GM12878 (cell line): ENCODE results near the gene KRT86. TPM values are rescaled to one million over a fixed set of nuclear protein-coding genes. Genes with fewer than 3 reads are reported as not detected.

Source experiments
- ATAC-seq: fragments of 200-7000 bp; cut with Tn5 transposase; 3 replicates; pipeline ENCODE4 v1.9.1; 2020; ENCODE audit warnings: mild to moderate bottlenecking, moderate library complexity
- BruUV-seq: library from RNA; stranded (reverse); fragments of 400-500 nt; replicated peaks from 2 replicates; lab custom pipeline; 2021; lab: Mats Ljungman, UMichigan
- CTCF ChIA-PET: fragments of 300-600 bp; sonication (Branson Sonifier 250); formaldehyde crosslinking; extraction: SDS; loops from one replicate; lab custom pipeline; 2021; ENCODE audit warnings: inconsistent platforms; lab: Yijun Ruan, JAX
- POLR2A ChIA-PET: fragments of 350-600 bp; formaldehyde crosslinking; extraction: SDS; loops from one replicate; lab custom pipeline; 2021; ENCODE audit warnings: inconsistent platforms; lab: Charles Lee
- RAD21 ChIA-PET: fragments of 300-600 bp; sonication (Branson Sonifier 250); formaldehyde crosslinking; loops from one replicate; lab custom pipeline; 2023; ENCODE audit warnings: antibody characterized with exemption; ENCODE audit not compliant: unreplicated experiment; lab: Charles Lee
- SMC1A ChIA-PET: fragments of 300-600 bp; sonication (Branson Sonifier 250); formaldehyde crosslinking; loops from one replicate; lab custom pipeline; 2023; ENCODE audit not compliant: unreplicated experiment, uncharacterized antibody; lab: Charles Lee
- DNase-seq: peaks from one replicate; pipeline ENCODE4 v3.0.0-alpha.2; 2011; ENCODE audit warnings: low read depth, low spot score
- FAIRE-seq: peaks from 3 replicates; lab custom pipeline; 2011; peaks lifted over from hg19 to GRCh38; lab: Jason Lieb, UNC
- H2AFZ ChIP-seq: 2 replicates; pipeline ENCODE4 v1.6.0; 2011; ENCODE audit warnings: low read depth, low read length, control low read depth; ENCODE audit not compliant: control insufficient read depth
- H3K27ac ChIP-seq: 2 replicates; pipeline ENCODE4 v1.5.1; 2011; ENCODE audit warnings: control low read depth; ENCODE audit not compliant: control insufficient read depth, insufficient read depth
- H3K27me3 ChIP-seq, 2 experiments: replicated peaks in 1 of 2; 2 replicates each; pipeline versions ENCODE4 v1.6.0 to v1.6.1; 2011; ENCODE audit warnings: low read length in 1 of 2; ENCODE audit not compliant: control insufficient read depth in 2 of 2, insufficient read depth in 2 of 2
- H3K36me3 ChIP-seq, 2 experiments: 2 replicates each; pipeline ENCODE4 v1.5.1; 2011; ENCODE audit warnings: low read length in 1 of 2; ENCODE audit not compliant: control insufficient read depth in 2 of 2, insufficient read depth in 2 of 2
- H3K4me1 ChIP-seq: 2 replicates; pipeline ENCODE4 v1.6.1; 2011; ENCODE audit warnings: mild to moderate bottlenecking, low read length, moderate library complexity, mixed read lengths; ENCODE audit not compliant: control insufficient read depth, insufficient read depth
- H3K4me2 ChIP-seq: 2 replicates; pipeline ENCODE4 v1.6.0; 2011; ENCODE audit warnings: control low read depth; ENCODE audit not compliant: control insufficient read depth, insufficient read depth
- H3K4me3 ChIP-seq: fragments of 200-600 bp; sonication (generic); 2 replicates; pipeline ENCODE4 v1.5.1; 2016
- H3K79me2 ChIP-seq: 2 replicates; pipeline ENCODE4 v1.6.0; 2011; ENCODE audit warnings: low read length; ENCODE audit not compliant: control insufficient read depth, insufficient read depth
- H3K9ac ChIP-seq: 2 replicates; pipeline ENCODE4 v1.8.0; 2011; ENCODE audit warnings: low read length, control low read depth, mixed read lengths; ENCODE audit not compliant: control insufficient read depth, insufficient read depth
- H3K9me3 ChIP-seq: replicated peaks from 3 replicates; pipeline ENCODE4 v1.5.1; 2011; ENCODE audit warnings: mild to moderate bottlenecking, low read length; ENCODE audit not compliant: control insufficient read depth, insufficient read depth
- H4K20me1 ChIP-seq: 2 replicates; pipeline ENCODE4 v1.6.0; 2011; ENCODE audit not compliant: control insufficient read depth, insufficient read depth
- BRCA1 ChIP-seq: IDR thresholded peaks from 2 replicates; pipeline ENCODE4 v1.6.1; 2011; ENCODE audit warnings: low read depth, low read length, improper control_type of control experiment
- MYB ChIP-seq: fragments of 150-350 bp; IDR thresholded peaks from 2 replicates; pipeline ENCODE4 v1.6.1; 2014; ENCODE audit warnings: mild to moderate bottlenecking, low read depth, low read length, borderline replicate concordance
- NFYB ChIP-seq: IDR thresholded peaks from 2 replicates; pipeline ENCODE4 v1.6.1; 2011; ENCODE audit warnings: low read depth, mild to moderate bottlenecking, low read length, improper control_type of control experiment, moderate library complexity; ENCODE audit not compliant: insufficient read depth
- NR2C2 ChIP-seq: IDR thresholded peaks from 2 replicates; pipeline ENCODE4 v1.6.1; 2011; ENCODE audit warnings: borderline replicate concordance, low read depth; ENCODE audit not compliant: control insufficient read depth, insufficient read length
- POLR2AphosphoS5 ChIP-seq: IDR thresholded peaks from 2 replicates; pipeline ENCODE4 v1.6.1; 2011; ENCODE audit warnings: mild to moderate bottlenecking, low read length, inconsistent platforms
- POU2F2 ChIP-seq: IDR thresholded peaks from 3 replicates; pipeline ENCODE4 v1.6.1; 2011; ENCODE audit warnings: low read depth, mild to moderate bottlenecking, low read length, borderline replicate concordance
- RCOR1 ChIP-seq: conservative IDR thresholded peaks from 2 replicates; pipeline ENCODE4 v1.6.1; 2012; ENCODE audit warnings: low read depth, low read length, improper control_type of control experiment
- SIN3A ChIP-seq: IDR thresholded peaks from 2 replicates; pipeline ENCODE4 v1.6.1; 2012; ENCODE audit warnings: low read depth, low read length, improper control_type of control experiment
- SIX5 ChIP-seq: IDR thresholded peaks from 2 replicates; pipeline ENCODE4 v1.6.1; 2011; ENCODE audit warnings: mild to moderate bottlenecking, low read depth, low read length, moderate library complexity; ENCODE audit not compliant: severe bottlenecking
- SMC3 ChIP-seq: IDR thresholded peaks from 2 replicates; pipeline ENCODE4 v1.6.1; 2011; ENCODE audit warnings: low read length, improper control_type of control experiment, borderline replicate concordance
- SUPT20H ChIP-seq: IDR thresholded peaks from 2 replicates; pipeline ENCODE4 v1.6.1; 2011; ENCODE audit warnings: low read depth, mild to moderate bottlenecking, low read length, moderate library complexity, borderline replicate concordance; ENCODE audit not compliant: control insufficient read depth
- WGBS: methylation state at CpG from one replicate; pipeline ENCODE4 v1.1.6; 2016; ENCODE audit warnings: low lambda C conversion rate; ENCODE audit not compliant: insufficient replicate concordance, insufficient coverage; ENCODE audit errors: missing lambda C conversion rate; 5-methylcytosine and 5-hydroxymethylcytosine counted together
- in situ Hi-C: fragments of 300-500 bp; cut with MboI; formaldehyde crosslinking; loops from 9 replicates; pipeline ENCODE4 v1.14.3; 2018; ENCODE audit warnings: mixed read lengths
- intact Hi-C: fragments of 100-400 bp; cut with micrococcal nuclease; formaldehyde crosslinking; loops from one replicate; pipeline ENCODE4 v1.14.2; 2022; ENCODE audit not compliant: unreplicated experiment
- polyA plus RNA-seq, 11 experiments: library from polyadenylated mRNA; depleted of rRNA in 4 of 11; unstranded in 6 of 11; stranded (reverse) in 5 of 11; fragments of >200 nt; fragmentation: Nextera tagmentation in 4 of 11; fragmentation: Illumina TruSeq in 1 of 11; extraction: Ambion mirVana in 4 of 11; extraction: Trizol in 1 of 11; gene quantifications; 1 replicate in 1 of 11; 2 replicates in 10 of 11; pipeline versions ENCODE4 v1.2.1 to v1.2.3, GENCODE V29; 2011 to 2016; ENCODE audit warnings: inconsistent platforms in 2 of 11, missing spikeins in 2 of 11, low read depth in 1 of 11
- total RNA-seq, 4 experiments: library from RNA; depleted of rRNA in 3 of 4; stranded (reverse); fragments of >200 nt in 3 of 4; fragmentation: Illumina TruSeq in 1 of 4; extraction: Trizol in 1 of 4; gene quantifications; 2 replicates each; pipeline versions ENCODE4 v1.2.1 to v1.2.3, GENCODE V29; 2013 to 2021
- TF ChIP-seq, protein P1 (sequence below): fragments of 150-350 bp; IDR thresholded peaks from 2 replicates; pipeline ENCODE4 v1.6.1; 2016; ENCODE audit warnings: low read depth, low read length
- TF ChIP-seq, protein P2 (sequence below): fragments of 450-650 bp; IDR thresholded peaks from 2 replicates; pipeline ENCODE4 v1.6.1; 2014; ENCODE audit warnings: mild to moderate bottlenecking
- TF ChIP-seq, protein P3 (sequence below): fragments of 450-650 bp; IDR thresholded peaks from 2 replicates; pipeline ENCODE4 v1.6.1; 2017; ENCODE audit warnings: mild to moderate bottlenecking, low read depth, inconsistent platforms; ENCODE audit not compliant: poor library complexity, severe bottlenecking
- TF ChIP-seq, protein P4 (sequence below): IDR thresholded peaks from 2 replicates; pipeline ENCODE4 v1.6.1; 2011; ENCODE audit warnings: borderline replicate concordance, low read depth, mild to moderate bottlenecking, moderate library complexity, low read length; ENCODE audit not compliant: insufficient read depth, poor library complexity, severe bottlenecking

KRT86 gene
- total and polyA plus RNA-seq, 10 of the 15 experiments (the other 5 are each of a cell fraction or from before 2014, with no cell fraction given) = 0.11 to 0.54 (median 0.18) TPM; not detected in 4

GRCh38 chr12:52254965-52255751 is 19.3 kb upstream of the KRT86 start:
- Histone ChIP-seq H3K4me3 (no peak overlapping the region), H3K36me3 (no peaks in the 10 kb centered on the region), H3K9ac (no peak overlapping the region), H3K9me3 (no peaks in the 10 kb centered on the region), H2AFZ (no peak overlapping the region), H3K79me2 (no peaks in the 10 kb centered on the region), H3K27ac (no peak overlapping the region), H3K4me2 (no peak overlapping the region), H3K27me3 (peaks cover 1 to 2% of the 10 kb centered on the region in 2 experiments; a peak in 2 of 4 replicates), H3K4me1 (no peaks in the 10 kb centered on the region), H4K20me1 (no peaks in the 10 kb centered on the region)
- SMC1A ChIA-PET = no interaction called here
- intact Hi-C loops = no loop called here
- FAIRE-seq (no peak), DNase-seq (no peak), ATAC-seq (no peak)
- in situ Hi-C loops = no loop called here
- BruUV-seq = no TSS peak
- WGBS = 41% methylated on average over 7 of the region's 7 CpGs
- RAD21 ChIA-PET = no interaction called here
- CTCF ChIA-PET = interaction anchor here (0.8 to 1.8 kb wide), 3 partner anchors 12 to 33 kb away, joined by 3 to 4 read pairs (median 3); no protein-coding TSS in a partner anchor
- POLR2A ChIA-PET = no interaction called here
- TF ChIP-seq POLR2AphosphoS5 (no peak), RCOR1 (no peak), SIN3A (no peak), POU2F2 (no peak), BRCA1 (no peak), SIX5 (no peak), NFYB (no peak), SUPT20H (no peak), NR2C2 (no peak), MYB (no peak), SMC3 (no peak)
- TF ChIP-seq, protein P1, sequence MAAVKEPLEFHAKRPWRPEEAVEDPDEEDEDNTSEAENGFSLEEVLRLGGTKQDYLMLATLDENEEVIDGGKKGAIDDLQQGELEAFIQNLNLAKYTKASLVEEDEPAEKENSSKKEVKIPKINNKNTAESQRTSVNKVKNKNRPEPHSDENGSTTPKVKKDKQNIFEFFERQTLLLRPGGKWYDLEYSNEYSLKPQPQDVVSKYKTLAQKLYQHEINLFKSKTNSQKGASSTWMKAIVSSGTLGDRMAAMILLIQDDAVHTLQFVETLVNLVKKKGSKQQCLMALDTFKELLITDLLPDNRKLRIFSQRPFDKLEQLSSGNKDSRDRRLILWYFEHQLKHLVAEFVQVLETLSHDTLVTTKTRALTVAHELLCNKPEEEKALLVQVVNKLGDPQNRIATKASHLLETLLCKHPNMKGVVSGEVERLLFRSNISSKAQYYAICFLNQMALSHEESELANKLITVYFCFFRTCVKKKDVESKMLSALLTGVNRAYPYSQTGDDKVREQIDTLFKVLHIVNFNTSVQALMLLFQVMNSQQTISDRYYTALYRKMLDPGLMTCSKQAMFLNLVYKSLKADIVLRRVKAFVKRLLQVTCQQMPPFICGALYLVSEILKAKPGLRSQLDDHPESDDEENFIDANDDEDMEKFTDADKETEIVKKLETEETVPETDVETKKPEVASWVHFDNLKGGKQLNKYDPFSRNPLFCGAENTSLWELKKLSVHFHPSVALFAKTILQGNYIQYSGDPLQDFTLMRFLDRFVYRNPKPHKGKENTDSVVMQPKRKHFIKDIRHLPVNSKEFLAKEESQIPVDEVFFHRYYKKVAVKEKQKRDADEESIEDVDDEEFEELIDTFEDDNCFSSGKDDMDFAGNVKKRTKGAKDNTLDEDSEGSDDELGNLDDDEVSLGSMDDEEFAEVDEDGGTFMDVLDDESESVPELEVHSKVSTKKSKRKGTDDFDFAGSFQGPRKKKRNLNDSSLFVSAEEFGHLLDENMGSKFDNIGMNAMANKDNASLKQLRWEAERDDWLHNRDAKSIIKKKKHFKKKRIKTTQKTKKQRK = no peak
- TF ChIP-seq, protein P2, sequence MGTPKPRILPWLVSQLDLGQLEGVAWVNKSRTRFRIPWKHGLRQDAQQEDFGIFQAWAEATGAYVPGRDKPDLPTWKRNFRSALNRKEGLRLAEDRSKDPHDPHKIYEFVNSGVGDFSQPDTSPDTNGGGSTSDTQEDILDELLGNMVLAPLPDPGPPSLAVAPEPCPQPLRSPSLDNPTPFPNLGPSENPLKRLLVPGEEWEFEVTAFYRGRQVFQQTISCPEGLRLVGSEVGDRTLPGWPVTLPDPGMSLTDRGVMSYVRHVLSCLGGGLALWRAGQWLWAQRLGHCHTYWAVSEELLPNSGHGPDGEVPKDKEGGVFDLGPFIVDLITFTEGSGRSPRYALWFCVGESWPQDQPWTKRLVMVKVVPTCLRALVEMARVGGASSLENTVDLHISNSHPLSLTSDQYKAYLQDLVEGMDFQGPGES = no peak
- TF ChIP-seq, protein P3, sequence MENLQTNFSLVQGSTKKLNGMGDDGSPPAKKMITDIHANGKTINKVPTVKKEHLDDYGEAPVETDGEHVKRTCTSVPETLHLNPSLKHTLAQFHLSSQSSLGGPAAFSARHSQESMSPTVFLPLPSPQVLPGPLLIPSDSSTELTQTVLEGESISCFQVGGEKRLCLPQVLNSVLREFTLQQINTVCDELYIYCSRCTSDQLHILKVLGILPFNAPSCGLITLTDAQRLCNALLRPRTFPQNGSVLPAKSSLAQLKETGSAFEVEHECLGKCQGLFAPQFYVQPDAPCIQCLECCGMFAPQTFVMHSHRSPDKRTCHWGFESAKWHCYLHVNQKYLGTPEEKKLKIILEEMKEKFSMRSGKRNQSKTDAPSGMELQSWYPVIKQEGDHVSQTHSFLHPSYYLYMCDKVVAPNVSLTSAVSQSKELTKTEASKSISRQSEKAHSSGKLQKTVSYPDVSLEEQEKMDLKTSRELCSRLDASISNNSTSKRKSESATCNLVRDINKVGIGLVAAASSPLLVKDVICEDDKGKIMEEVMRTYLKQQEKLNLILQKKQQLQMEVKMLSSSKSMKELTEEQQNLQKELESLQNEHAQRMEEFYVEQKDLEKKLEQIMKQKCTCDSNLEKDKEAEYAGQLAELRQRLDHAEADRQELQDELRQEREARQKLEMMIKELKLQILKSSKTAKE = no peak
- TF ChIP-seq, protein P4, sequence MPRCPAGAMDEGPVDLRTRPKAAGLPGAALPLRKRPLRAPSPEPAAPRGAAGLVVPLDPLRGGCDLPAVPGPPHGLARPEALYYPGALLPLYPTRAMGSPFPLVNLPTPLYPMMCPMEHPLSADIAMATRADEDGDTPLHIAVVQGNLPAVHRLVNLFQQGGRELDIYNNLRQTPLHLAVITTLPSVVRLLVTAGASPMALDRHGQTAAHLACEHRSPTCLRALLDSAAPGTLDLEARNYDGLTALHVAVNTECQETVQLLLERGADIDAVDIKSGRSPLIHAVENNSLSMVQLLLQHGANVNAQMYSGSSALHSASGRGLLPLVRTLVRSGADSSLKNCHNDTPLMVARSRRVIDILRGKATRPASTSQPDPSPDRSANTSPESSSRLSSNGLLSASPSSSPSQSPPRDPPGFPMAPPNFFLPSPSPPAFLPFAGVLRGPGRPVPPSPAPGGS = no peak
